ENCODE data around the gene PTPN3. TPM values are rescaled to one million over a fixed set of nuclear protein-coding genes. Genes with fewer than 3 reads are reported as not detected.

PTPN3 gene
- total and polyA plus RNA-seq, 10 of the 15 experiments (the other 5 are each of a cell fraction or from before 2014, with no cell fraction given), result 0.18 to 1.3 (median 0.39) TPM

DNA sequence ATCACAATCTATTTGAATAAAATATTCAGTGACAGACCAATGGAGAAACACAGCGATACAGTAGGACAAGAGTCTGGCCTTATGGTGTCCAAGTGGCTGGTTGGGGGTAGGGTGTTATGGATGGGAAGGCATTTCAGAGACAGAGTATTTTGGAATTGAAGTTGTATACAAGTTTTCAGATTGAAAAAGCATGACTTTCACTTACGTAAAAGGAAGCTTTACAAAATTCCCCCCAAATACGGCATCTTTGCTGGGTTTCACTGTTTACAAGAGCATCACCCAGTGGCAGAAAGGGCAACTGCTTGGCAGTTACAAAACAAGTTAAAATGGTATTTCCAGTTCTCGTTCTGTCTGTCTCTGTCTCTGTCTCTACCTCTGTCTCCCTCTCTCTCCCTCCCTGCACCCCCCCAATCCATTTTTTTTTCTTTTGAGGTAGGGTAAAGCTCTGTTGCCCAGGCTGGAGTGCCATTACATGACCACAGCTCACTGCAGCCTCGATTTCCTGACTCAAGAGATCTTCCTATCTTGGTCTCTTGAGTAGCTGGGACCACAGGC is 86.2 kb downstream of the PTPN3 start (continued):
- TF ChIP-seq, protein P1, sequence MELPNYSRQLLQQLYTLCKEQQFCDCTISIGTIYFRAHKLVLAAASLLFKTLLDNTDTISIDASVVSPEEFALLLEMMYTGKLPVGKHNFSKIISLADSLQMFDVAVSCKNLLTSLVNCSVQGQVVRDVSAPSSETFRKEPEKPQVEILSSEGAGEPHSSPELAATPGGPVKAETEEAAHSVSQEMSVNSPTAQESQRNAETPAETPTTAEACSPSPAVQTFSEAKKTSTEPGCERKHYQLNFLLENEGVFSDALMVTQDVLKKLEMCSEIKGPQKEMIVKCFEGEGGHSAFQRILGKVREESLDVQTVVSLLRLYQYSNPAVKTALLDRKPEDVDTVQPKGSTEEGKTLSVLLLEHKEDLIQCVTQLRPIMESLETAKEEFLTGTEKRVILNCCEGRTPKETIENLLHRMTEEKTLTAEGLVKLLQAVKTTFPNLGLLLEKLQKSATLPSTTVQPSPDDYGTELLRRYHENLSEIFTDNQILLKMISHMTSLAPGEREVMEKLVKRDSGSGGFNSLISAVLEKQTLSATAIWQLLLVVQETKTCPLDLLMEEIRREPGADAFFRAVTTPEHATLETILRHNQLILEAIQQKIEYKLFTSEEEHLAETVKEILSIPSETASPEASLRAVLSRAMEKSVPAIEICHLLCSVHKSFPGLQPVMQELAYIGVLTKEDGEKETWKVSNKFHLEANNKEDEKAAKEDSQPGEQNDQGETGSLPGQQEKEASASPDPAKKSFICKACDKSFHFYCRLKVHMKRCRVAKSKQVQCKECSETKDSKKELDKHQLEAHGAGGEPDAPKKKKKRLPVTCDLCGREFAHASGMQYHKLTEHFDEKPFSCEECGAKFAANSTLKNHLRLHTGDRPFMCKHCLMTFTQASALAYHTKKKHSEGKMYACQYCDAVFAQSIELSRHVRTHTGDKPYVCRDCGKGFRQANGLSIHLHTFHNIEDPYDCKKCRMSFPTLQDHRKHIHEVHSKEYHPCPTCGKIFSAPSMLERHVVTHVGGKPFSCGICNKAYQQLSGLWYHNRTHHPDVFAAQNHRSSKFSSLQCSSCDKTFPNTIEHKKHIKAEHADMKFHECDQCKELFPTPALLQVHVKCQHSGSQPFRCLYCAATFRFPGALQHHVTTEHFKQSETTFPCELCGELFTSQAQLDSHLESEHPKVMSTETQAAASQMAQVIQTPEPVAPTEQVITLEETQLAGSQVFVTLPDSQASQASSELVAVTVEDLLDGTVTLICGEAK (IDR thresholded peaks at IDR 0.05; ENCODE audit: borderline replicate concordance), result no peak
- no peak for TF ChIP-seq KAT2A (conservative IDR thresholded peaks at IDR 0.05; ENCODE audit: control insufficient read depth, low read depth, low read length)
- TF ChIP-seq, protein P2, sequence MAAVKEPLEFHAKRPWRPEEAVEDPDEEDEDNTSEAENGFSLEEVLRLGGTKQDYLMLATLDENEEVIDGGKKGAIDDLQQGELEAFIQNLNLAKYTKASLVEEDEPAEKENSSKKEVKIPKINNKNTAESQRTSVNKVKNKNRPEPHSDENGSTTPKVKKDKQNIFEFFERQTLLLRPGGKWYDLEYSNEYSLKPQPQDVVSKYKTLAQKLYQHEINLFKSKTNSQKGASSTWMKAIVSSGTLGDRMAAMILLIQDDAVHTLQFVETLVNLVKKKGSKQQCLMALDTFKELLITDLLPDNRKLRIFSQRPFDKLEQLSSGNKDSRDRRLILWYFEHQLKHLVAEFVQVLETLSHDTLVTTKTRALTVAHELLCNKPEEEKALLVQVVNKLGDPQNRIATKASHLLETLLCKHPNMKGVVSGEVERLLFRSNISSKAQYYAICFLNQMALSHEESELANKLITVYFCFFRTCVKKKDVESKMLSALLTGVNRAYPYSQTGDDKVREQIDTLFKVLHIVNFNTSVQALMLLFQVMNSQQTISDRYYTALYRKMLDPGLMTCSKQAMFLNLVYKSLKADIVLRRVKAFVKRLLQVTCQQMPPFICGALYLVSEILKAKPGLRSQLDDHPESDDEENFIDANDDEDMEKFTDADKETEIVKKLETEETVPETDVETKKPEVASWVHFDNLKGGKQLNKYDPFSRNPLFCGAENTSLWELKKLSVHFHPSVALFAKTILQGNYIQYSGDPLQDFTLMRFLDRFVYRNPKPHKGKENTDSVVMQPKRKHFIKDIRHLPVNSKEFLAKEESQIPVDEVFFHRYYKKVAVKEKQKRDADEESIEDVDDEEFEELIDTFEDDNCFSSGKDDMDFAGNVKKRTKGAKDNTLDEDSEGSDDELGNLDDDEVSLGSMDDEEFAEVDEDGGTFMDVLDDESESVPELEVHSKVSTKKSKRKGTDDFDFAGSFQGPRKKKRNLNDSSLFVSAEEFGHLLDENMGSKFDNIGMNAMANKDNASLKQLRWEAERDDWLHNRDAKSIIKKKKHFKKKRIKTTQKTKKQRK (IDR thresholded peaks at IDR 0.05; ENCODE audit: low read depth, low read length), result no peak
- TF ChIP-seq RBBP5 (conservative IDR thresholded peaks at IDR 0.05), result 0 out of 2 replicates have a peak, but pooled peaks have one; percentile 31
- peak; percentile 51; the same call in 1 of the 2 replicates for TF ChIP-seq NBN (IDR thresholded peaks at IDR 0.05)
- TF ChIP-seq SUPT20H (IDR thresholded peaks at IDR 0.05; ENCODE audit: borderline replicate concordance, control insufficient read depth, low read depth, low read length), result no peak
- TF ChIP-seq SMC3 (IDR thresholded peaks at IDR 0.05; ENCODE audit: borderline replicate concordance, low read length), result peak; percentile 67; the same call in 1 of the 2 replicates
- no peak for TF ChIP-seq MLLT1 (IDR thresholded peaks at IDR 0.05)
- TF ChIP-seq, protein P3, sequence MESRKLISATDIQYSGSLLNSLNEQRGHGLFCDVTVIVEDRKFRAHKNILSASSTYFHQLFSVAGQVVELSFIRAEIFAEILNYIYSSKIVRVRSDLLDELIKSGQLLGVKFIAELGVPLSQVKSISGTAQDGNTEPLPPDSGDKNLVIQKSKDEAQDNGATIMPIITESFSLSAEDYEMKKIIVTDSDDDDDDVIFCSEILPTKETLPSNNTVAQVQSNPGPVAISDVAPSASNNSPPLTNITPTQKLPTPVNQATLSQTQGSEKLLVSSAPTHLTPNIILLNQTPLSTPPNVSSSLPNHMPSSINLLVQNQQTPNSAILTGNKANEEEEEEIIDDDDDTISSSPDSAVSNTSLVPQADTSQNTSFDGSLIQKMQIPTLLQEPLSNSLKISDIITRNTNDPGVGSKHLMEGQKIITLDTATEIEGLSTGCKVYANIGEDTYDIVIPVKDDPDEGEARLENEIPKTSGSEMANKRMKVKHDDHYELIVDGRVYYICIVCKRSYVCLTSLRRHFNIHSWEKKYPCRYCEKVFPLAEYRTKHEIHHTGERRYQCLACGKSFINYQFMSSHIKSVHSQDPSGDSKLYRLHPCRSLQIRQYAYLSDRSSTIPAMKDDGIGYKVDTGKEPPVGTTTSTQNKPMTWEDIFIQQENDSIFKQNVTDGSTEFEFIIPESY (IDR thresholded peaks at IDR 0.05), result no peak
- no peak for TF ChIP-seq CHD1 (IDR thresholded peaks at IDR 0.05; ENCODE audit: low read depth, low read length)
- TF ChIP-seq HDGF (IDR thresholded peaks at IDR 0.05), result peak; percentile 61; the same call in 1 of the 2 replicates
- TF ChIP-seq BCLAF1 (IDR thresholded peaks at IDR 0.05), result no peak
- TF ChIP-seq, protein P4, sequence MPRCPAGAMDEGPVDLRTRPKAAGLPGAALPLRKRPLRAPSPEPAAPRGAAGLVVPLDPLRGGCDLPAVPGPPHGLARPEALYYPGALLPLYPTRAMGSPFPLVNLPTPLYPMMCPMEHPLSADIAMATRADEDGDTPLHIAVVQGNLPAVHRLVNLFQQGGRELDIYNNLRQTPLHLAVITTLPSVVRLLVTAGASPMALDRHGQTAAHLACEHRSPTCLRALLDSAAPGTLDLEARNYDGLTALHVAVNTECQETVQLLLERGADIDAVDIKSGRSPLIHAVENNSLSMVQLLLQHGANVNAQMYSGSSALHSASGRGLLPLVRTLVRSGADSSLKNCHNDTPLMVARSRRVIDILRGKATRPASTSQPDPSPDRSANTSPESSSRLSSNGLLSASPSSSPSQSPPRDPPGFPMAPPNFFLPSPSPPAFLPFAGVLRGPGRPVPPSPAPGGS (IDR thresholded peaks at IDR 0.05; ENCODE audit: borderline replicate concordance, insufficient read depth, low read depth, low read length, poor library complexity, severe bottlenecking), result no peak

All from GM12878 (cell line).